GM18951 (cell line): ENCODE measurements around the gene ANKRD37.
"Not testable (repeated sequence)": the region's sequence is repeated elsewhere in the genome, so short reads cannot be mapped to it uniquely, and the experiment has no call there.

Source experiments
- POLR2A ChIP-seq: IDR thresholded peaks from 4 replicates; pipeline ENCODE4 v1.6.1; 2011; ENCODE audit warnings: mild to moderate bottlenecking; ENCODE audit not compliant: insufficient read length, insufficient read depth; ENCODE audit errors: extremely low read depth
- in situ Hi-C: fragments of 300-500 bp; cut with MboI; formaldehyde crosslinking; loops from one replicate; pipeline ENCODE4 v1.12.0; 2022; ENCODE audit warnings: low sequenced_read_pairs, mixed read lengths, inconsistent platforms; ENCODE audit not compliant: unreplicated experiment

The ANKRD37 gene

GRCh38 chr4:185396724-185397385, at the start of gene ANKRD37:
TSS of gene ANKRD37 (plus strand) at chr4:185396841. CDS start at chr4:185396924, 83 bp downstream.
- in situ Hi-C loops, result no loop called here
- TF ChIP-seq POLR2A, result peak; percentile 11

GRCh38 chr4:185346975-185347601, 49.6 kb upstream of the ANKRD37 start:
- in situ Hi-C loops, result no loop called here
- TF ChIP-seq POLR2A, result no peak

- in situ Hi-C loops, result no loop called here
- no peak for TF ChIP-seq POLR2A
Observed at GRCh38 chr4:185351691-185352090, 45.0 kb upstream of the ANKRD37 start.

- no peak for TF ChIP-seq POLR2A
- in situ Hi-C loops, result no loop called here
Observed at GRCh38 chr4:185352202-185352601, 44.4 kb upstream of the ANKRD37 start.

GRCh38 chr4:185352741-185353140, 43.9 kb upstream of the ANKRD37 start:
- TF ChIP-seq POLR2A, result no peak
- in situ Hi-C loops, result no loop called here

GRCh38 chr4:185357211-185357610, 39.4 kb upstream of the ANKRD37 start:
- in situ Hi-C loops, result no loop called here
- TF ChIP-seq POLR2A, result no peak

GRCh38 chr4:185357733-185358440, 38.8 kb upstream of the ANKRD37 start:
- TF ChIP-seq POLR2A, result no peak
- in situ Hi-C loops, result no loop called here

GRCh38 chr4:185358514-185358913, 38.1 kb upstream of the ANKRD37 start:
- in situ Hi-C loops, result no loop called here
- TF ChIP-seq POLR2A, result no peak

GRCh38 chr4:185358959-185359358, 37.7 kb upstream of the ANKRD37 start:
- no peak for TF ChIP-seq POLR2A

GRCh38 chr4:185359767-185360446, 36.7 kb upstream of the ANKRD37 start:
- TF ChIP-seq POLR2A, result no peak
- in situ Hi-C loops, result no loop called here

More at GRCh38 chr4:185358959-185359358, 37.7 kb upstream of the ANKRD37 start:
- in situ Hi-C loops, result no loop called here

GRCh38 chr4:185361872-185362271, 34.8 kb upstream of the ANKRD37 start:
- TF ChIP-seq POLR2A, result no peak
- in situ Hi-C loops, result no loop called here

- in situ Hi-C loops, result not testable (repeated sequence)
Observed at GRCh38 chr4:185362570-185362969, 34.1 kb upstream of the ANKRD37 start.

- TF ChIP-seq POLR2A, result no peak
- in situ Hi-C loops, result no loop called here
Observed at GRCh38 chr4:185363251-185363650, 33.4 kb upstream of the ANKRD37 start.
